Epithelial cell of prostate (primary cell): ENCODE data around the gene TREH.
"Not testable (repeated sequence)": the region's sequence is repeated elsewhere in the genome, so short reads cannot be mapped to it uniquely, and the experiment has no call there.

ENCODE experiments used
- DNase-seq: peaks from one replicate; pipeline ENCODE4 v3.0.0-alpha.2; 2011; ENCODE audit warnings: low read depth, low spot score
- H3K27ac ChIP-seq: fragments of 450-650 bp; 2 replicates; pipeline ENCODE4 v1.5.1; 2017; ENCODE audit warnings: mild to moderate bottlenecking

Gene TREH

DNA sequence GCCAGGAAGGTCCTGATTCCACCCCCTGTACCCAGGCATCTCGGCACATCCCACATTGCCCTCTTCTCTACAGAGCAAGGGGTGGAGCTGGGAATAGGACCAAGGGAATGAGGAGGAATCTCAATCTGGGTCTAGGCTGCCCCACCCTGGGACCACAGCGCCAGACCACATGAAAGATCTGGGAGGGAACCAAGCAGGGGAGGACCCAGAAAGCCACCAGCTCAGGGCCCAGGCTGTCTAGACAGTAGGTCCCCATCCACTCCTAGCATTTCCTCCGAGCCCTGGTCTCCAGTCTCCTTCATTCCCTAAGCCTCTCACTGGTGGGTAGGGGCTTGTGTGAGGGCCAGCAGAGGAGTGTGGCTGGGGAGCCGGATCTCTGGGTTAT is 60.5 kb downstream of the TREH start:
- no peak for DNase-seq
- peak overlapping the region; percentile 80 for H3K27ac ChIP-seq

GRCh38 chr11:118618115-118618990 is 61.1 kb downstream of the TREH start:
- H3K27ac ChIP-seq: peak overlapping the region; percentile 80
- DNase-seq: no peak

DNA sequence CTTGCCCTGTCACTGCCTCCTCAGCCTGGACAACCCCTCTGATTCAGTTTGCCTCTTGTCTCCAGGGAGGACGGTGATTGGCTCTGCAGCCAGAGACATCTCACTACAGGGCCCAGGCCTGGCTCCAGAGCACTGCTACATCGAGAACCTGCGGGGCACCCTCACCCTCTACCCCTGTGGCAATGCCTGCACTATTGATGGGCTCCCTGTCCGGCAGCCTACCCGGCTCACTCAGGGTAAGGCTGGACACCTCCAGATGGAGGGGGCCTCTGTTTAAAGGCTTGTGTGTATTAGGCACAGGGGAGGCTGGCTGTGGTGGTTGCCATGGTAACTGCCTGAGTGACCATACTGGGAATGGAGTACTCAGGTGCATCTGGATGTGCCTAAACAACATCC is 63.5 kb downstream of the TREH start:
- H3K27ac ChIP-seq: no peak overlapping the region
- no peak for DNase-seq

DNA sequence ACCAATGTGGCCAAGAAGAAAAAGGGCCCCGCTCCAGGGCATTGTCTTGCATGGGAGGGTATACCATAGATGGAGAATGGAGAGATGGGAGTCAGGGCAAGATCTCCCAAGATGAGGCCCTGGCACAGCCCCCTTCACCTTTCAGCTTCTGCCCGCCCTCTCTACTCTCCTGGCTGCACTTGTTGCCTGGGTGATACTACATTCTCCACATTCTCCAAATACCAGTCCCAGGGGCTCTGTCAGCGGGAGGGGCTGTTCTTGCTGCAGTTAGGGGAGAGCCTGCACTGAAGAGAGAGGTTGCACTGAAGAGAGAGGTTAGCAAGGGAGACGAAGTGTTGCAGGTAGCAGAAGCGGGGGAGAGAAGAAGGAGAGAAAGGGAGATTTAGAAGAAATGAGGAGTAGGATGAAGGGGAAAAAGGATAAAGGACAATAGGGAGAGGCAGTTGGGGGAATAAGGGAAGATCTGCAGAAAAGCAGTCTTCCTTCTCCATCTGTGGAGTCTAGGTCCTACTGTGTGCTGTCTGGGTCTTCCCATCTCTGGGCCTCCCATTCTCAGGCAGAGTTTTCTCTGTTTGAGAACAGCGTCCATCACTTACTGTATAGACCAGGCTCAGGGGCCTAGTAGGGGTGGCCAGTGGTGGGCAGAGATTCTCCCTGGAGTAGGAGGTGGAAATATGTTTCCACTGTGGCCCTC is 64.0 kb downstream of the TREH start:
- no peak for DNase-seq
- H3K27ac ChIP-seq: no peak overlapping the region

DNA sequence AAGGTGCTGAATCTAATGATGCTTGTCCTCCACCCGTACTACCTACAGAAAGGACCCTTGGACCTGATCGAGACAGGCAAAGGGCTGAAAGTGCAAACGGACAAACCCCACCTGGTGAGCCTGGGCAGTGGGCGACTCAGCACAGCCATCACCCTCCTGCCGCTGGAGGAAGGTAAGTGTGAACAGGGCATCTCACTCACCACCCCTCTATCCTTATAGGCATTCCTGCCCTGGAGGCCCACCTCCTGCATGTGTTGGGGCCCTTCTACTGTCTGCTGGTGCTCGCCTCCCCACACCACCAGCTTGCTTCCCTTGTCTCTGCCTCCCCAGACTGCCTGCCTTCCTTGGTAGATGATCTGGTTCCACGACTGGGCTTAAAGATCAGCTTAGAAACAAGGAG is 64.9 kb downstream of the TREH start:
- no peak for DNase-seq
- H3K27ac ChIP-seq: no peak overlapping the region

- DNase-seq: no peak
- no peak overlapping the region for H3K27ac ChIP-seq
Measured at GRCh38 chr11:118612378-118612777, 67.1 kb downstream of the TREH start.

- H3K27ac ChIP-seq, DNase-seq: not testable (repeated sequence)
Measured at GRCh38 chr11:118611433-118611795, 68.0 kb downstream of the TREH start.

- no peak for DNase-seq
- H3K27ac ChIP-seq: no peak overlapping the region
Measured at GRCh38 chr11:118610773-118611432, 68.5 kb downstream of the TREH start.

DNA sequence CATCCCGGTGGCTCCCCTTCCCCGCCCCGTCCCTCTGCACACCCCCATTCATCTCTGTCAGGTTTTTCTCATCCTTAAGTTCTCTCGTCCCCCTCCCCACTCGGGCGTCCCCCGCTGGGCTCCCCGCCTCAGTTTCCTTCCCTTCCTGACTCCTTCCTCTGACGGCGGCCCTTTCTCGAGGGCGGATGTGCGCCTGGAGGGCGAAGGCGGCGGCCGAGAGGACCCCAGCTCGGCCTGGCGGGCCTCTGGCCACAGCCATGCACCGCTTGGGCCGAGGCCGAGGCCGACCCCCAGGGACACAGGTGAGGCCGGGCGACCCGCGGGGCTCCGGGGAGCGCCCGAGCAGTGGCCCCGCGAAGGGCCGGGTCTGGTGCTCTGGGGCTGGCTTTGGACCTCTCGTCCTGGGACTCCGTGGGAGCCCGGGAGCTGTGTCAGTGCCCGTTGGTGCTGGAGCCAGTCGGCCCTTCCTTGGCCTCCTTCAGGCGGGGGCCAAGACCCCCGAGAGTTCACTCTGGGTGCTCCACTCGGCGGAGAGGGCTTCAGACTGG is 69.2 kb downstream of the TREH start:
- DNase-seq: no peak

GRCh38 chr11:118609380-118610224 is 69.8 kb downstream of the TREH start:
- no peak overlapping the region for H3K27ac ChIP-seq
- no peak for DNase-seq

More for the DNA sequence above, 69.2 kb downstream of the TREH start:
- no peak overlapping the region for H3K27ac ChIP-seq

GRCh38 chr11:118608360-118609227 is 70.9 kb downstream of the TREH start:
- no peak overlapping the region for H3K27ac ChIP-seq
- no peak for DNase-seq

GRCh38 chr11:118607401-118608359 is 71.8 kb downstream of the TREH start, which contains the start of gene PHLDB1:
PHLDB1 (plus strand) TSS chr11:118607615; CDS start chr11:118613837, 6,222 bp downstream.
- DNase-seq: no peak
- no peak within 1 kb of the TSS for H3K27ac ChIP-seq
